DND-41 (cell line): ENCODE measurements around the gene ALG12.

Experiments used
- ATAC-seq: fragments of 200-7000 bp; cut with Tn5 transposase; 3 replicates; pipeline ENCODE4 v1.9.1; 2021; ENCODE audit warnings: low read depth; ENCODE audit not compliant: insufficient read depth
- DNase-seq: peaks from one replicate; pipeline ENCODE4 v3.0.0-alpha.2; 2020
- H2AFZ ChIP-seq: 2 replicates; pipeline ENCODE4 v1.6.0; 2012; ENCODE audit warnings: low read depth, low read length
- H3K27ac ChIP-seq: 2 replicates; pipeline ENCODE4 v1.5.1; 2012; ENCODE audit warnings: low read length, inconsistent platforms
- H3K27me3 ChIP-seq: fragments of 200-600 bp; sonication (generic); 2 replicates; pipeline ENCODE4 v1.6.0; 2012; ENCODE audit warnings: low read length, mild to moderate bottlenecking, inconsistent platforms; ENCODE audit not compliant: insufficient read depth, poor library complexity
- H3K36me3 ChIP-seq: 2 replicates; pipeline ENCODE4 v1.5.1; 2012; ENCODE audit warnings: low read length, inconsistent platforms; ENCODE audit not compliant: insufficient read depth
- H3K4me1 ChIP-seq: 2 replicates; pipeline ENCODE4 v1.5.1; 2012; ENCODE audit warnings: mild to moderate bottlenecking, low read length; ENCODE audit not compliant: insufficient read depth
- H3K4me2 ChIP-seq: 2 replicates; pipeline ENCODE4 v1.6.0; 2012; ENCODE audit warnings: mild to moderate bottlenecking, moderate library complexity, low read length, inconsistent platforms; ENCODE audit not compliant: insufficient read depth
- H3K4me3 ChIP-seq, 2 experiments: fragments of 200-600 bp in 1 of 2; shearing (Covaris generic) in 1 of 2; 2 replicates each; pipeline ENCODE4 v1.5.1; 2012 to 2016; ENCODE audit warnings: inconsistent platforms in 2 of 2, low read length in 2 of 2, mild to moderate bottlenecking in 2 of 2, low read depth in 1 of 2, moderate library complexity in 1 of 2
- H3K79me2 ChIP-seq: 2 replicates; pipeline ENCODE4 v1.6.0; 2012; ENCODE audit warnings: low read length, inconsistent platforms; ENCODE audit not compliant: insufficient read depth
- H3K9ac ChIP-seq: 2 replicates; pipeline ENCODE4 v1.6.0; 2012; ENCODE audit warnings: low read depth, mild to moderate bottlenecking, inconsistent platforms, low read length, moderate library complexity
- H3K9me3 ChIP-seq: 2 replicates; pipeline ENCODE4 v1.5.1; 2012; ENCODE audit warnings: low read length, moderate library complexity, mild to moderate bottlenecking, inconsistent platforms; ENCODE audit not compliant: insufficient read depth, severe bottlenecking
- H4K20me1 ChIP-seq: 2 replicates; pipeline ENCODE4 v1.6.0; 2012; ENCODE audit warnings: low read length; ENCODE audit not compliant: insufficient read depth
- CTCF ChIP-seq: IDR thresholded peaks from 2 replicates; pipeline ENCODE4 v1.5.1; 2012; ENCODE audit warnings: borderline replicate concordance, low read length, moderate library complexity, mild to moderate bottlenecking; ENCODE audit not compliant: poor library complexity, severe bottlenecking; ENCODE audit errors: extremely low read depth
- EZH2 ChIP-seq: IDR thresholded peaks from 3 replicates; pipeline ENCODE4 v1.6.1; 2012; ENCODE audit warnings: borderline replicate concordance, low read depth, mild to moderate bottlenecking, moderate library complexity, low read length, inconsistent platforms; ENCODE audit not compliant: severe bottlenecking

ALG12 gene

GRCh38 chr22:49961601-49962011 is 43.4 kb upstream of the ALG12 start:
- peak overlapping the region; percentile 89 to 92 for H3K4me3 ChIP-seq
- TF ChIP-seq EZH2 (no peak), CTCF (no peak)
- ATAC-seq (no peak), DNase-seq (no peak)
- peaks cover 30% of the 10 kb centered on the region for H3K36me3 ChIP-seq
- peaks cover 39% of the 10 kb centered on the region for H3K4me1 ChIP-seq
- peak overlapping the region; percentile 86 for H3K9ac ChIP-seq
- no peaks in the 10 kb centered on the region for H3K9me3 ChIP-seq
- no peaks in the 10 kb centered on the region for H3K27me3 ChIP-seq
- peak overlapping the region; percentile 90 for H3K4me2 ChIP-seq
- H3K79me2 ChIP-seq: peaks cover 37% of the 10 kb centered on the region
- H2AFZ ChIP-seq: no peak overlapping the region
- peak overlapping the region; percentile 91 for H3K27ac ChIP-seq
- peaks cover 49% of the 10 kb centered on the region for H4K20me1 ChIP-seq

- Histone ChIP-seq H3K4me3 (peak overlapping the region; percentile 89 to 92), H3K4me1 (peaks cover 39% of the 10 kb centered on the region), H3K36me3 (peaks cover 30% of the 10 kb centered on the region), H4K20me1 (peaks cover 45% of the 10 kb centered on the region), H3K27ac (peak overlapping the region; percentile 91), H3K27me3 (no peaks in the 10 kb centered on the region), H3K4me2 (peak overlapping the region; percentile 90), H3K79me2 (peaks cover 37% of the 10 kb centered on the region), H2AFZ (peak overlapping the region; percentile 68), H3K9ac (peak overlapping the region; percentile 86), H3K9me3 (no peaks in the 10 kb centered on the region)
- ATAC-seq (no peak), DNase-seq (peak; percentile 53)
- no peak for TF ChIP-seq EZH2
- TF ChIP-seq CTCF: no peak
Measured at GRCh38 chr22:49961005-49961600, 42.9 kb upstream of the ALG12 start.

GRCh38 chr22:49960159-49961004 is 42.1 kb upstream of the ALG12 start, which contains the start of gene PIM3:
Gene PIM3 (plus strand): TSS chr22:49960772. CDS start chr22:49960948, 176 bp downstream.
- H3K79me2 ChIP-seq: peaks cover 37% of the 10 kb centered on the region
- no peaks in the 10 kb centered on the region for H3K27me3 ChIP-seq
- H3K4me1 ChIP-seq: peaks cover 39% of the 10 kb centered on the region
- H3K36me3 ChIP-seq: peaks cover 30% of the 10 kb centered on the region
- ATAC-seq (peak; percentile 87), DNase-seq (peak; percentile 95)
- no peak for TF ChIP-seq EZH2
- no peak for TF ChIP-seq CTCF
- no peaks in the 10 kb centered on the region for H3K9me3 ChIP-seq
- peak within 1 kb of the TSS; percentile 86 for H3K9ac ChIP-seq
- H2AFZ ChIP-seq: peak within 1 kb of the TSS; percentile 77
- H3K4me3 ChIP-seq: peak within 1 kb of the TSS; percentile 89 to 92
- peak within 1 kb of the TSS; percentile 90 for H3K4me2 ChIP-seq
- H3K27ac ChIP-seq: peak within 1 kb of the TSS; percentile 91
- H4K20me1 ChIP-seq: peaks cover 39% of the 10 kb centered on the region
